Right lobe of liver (tissue), 4 donors: ENCODE measurements around the gene LRRC10B.

Experiments
- POLR2A ChIP-seq: fragments of 450-650 bp; IDR thresholded peaks from one replicate; pipeline ENCODE4 v1.6.1; 2017; ENCODE audit warnings: antibody characterized with exemption, mild to moderate bottlenecking
- TF ChIP-seq, protein P1 (sequence below), 4 donors: fragments of 200-600 bp in 3 of 4; fragments of 450-650 bp in 1 of 4; IDR thresholded peaks; one replicate each; pipeline versions ENCODE4 v1.5.1 to v1.8.0; 2016 to 2022; ENCODE audit warnings: antibody characterized with exemption in 4 of 4, mild to moderate bottlenecking in 2 of 4
- donor health status: DM: no; HTN: no; CAD: no.
- donor health status: DM: no; HTN: no; CAD: no.
- donor health status: DM: no; HTN: yes; CAD: no.

DNA sequence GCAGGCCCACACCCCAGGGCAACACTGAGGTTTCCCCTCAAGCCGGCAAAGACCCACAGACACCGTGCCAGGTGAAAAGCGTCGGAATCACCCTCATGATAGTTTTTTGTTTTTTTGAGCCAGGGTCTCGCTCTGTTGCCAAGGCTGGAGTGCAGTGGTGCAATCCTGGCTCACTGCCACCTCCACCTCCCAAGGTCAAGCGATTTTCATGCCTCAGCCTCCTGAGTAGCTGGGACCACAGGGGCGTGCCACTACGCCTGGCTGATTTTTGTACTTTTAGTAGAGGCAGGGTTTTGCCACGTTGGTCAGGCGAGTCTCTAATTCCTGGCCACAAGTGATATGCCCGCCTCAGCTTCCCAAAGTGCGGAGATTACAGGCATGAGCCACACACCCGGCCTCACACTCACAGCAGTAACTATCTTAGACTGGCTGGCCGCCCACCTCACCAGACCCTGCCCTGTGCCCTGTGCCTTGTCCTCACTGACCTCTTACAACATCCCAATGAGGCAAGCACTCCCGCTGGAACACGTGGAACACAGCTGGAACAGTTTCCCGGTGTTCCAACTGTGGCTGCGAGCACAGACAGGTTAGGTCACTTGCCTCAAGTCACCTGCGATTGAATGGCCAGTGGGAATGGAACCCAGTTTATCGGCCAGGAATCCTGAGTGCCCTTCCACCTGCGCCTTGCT is 21.1 kb downstream of the LRRC10B start:
- TF ChIP-seq, protein P1, sequence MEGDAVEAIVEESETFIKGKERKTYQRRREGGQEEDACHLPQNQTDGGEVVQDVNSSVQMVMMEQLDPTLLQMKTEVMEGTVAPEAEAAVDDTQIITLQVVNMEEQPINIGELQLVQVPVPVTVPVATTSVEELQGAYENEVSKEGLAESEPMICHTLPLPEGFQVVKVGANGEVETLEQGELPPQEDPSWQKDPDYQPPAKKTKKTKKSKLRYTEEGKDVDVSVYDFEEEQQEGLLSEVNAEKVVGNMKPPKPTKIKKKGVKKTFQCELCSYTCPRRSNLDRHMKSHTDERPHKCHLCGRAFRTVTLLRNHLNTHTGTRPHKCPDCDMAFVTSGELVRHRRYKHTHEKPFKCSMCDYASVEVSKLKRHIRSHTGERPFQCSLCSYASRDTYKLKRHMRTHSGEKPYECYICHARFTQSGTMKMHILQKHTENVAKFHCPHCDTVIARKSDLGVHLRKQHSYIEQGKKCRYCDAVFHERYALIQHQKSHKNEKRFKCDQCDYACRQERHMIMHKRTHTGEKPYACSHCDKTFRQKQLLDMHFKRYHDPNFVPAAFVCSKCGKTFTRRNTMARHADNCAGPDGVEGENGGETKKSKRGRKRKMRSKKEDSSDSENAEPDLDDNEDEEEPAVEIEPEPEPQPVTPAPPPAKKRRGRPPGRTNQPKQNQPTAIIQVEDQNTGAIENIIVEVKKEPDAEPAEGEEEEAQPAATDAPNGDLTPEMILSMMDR (IDR thresholded peaks at IDR 0.05) = no peak
- TF ChIP-seq POLR2A = peak; percentile 30
